Endothelial cell of umbilical vein (primary cell): ENCODE measurements around the gene ANP32D. TPM values are rescaled to one million over a fixed set of nuclear protein-coding genes. Genes with fewer than 3 reads are reported as not detected.
"Not testable (repeated sequence)": the region's sequence is repeated elsewhere in the genome, so short reads cannot be mapped to it uniquely, and the experiment has no call there.

Experiments used
- BruUV-seq: library from RNA; stranded (reverse); fragments of 400-500 nt; replicated peaks from 2 replicates; lab custom pipeline; 2021; lab: Mats Ljungman, UMichigan
- CTCF ChIA-PET: fragments of 300-600, 350-600 bp; sonication (Branson Sonifier 250); formaldehyde crosslinking; loops from one replicate; lab custom pipeline; 2021; ENCODE audit warnings: antibody characterized with exemption, inconsistent platforms; lab: Charles Lee
- POLR2A ChIA-PET: fragments of 300-600, 350-600 bp; sonication (Branson Sonifier 250); formaldehyde crosslinking; loops from one replicate; lab custom pipeline; 2021; ENCODE audit warnings: antibody characterized with exemption, inconsistent platforms; lab: Charles Lee
- DNase-seq: peaks from one replicate; pipeline ENCODE4 v3.0.0-alpha.2; 2011; ENCODE audit warnings: low read depth, low spot score
- FAIRE-seq: peaks from 2 replicates; lab custom pipeline; 2011; peaks lifted over from hg19 to GRCh38; lab: Jason Lieb, UNC
- H2AFZ ChIP-seq: 2 replicates; pipeline ENCODE4 v1.6.0; 2012; ENCODE audit warnings: low read depth, low read length, control low read depth, inconsistent platforms
- H3K27ac ChIP-seq: 2 replicates; pipeline ENCODE4 v1.5.1; 2011; ENCODE audit warnings: low read depth, mild to moderate bottlenecking, control low read depth, low read length, moderate library complexity; ENCODE audit not compliant: insufficient read depth
- H3K27me3 ChIP-seq, 2 experiments: 2 replicates each; pipeline versions ENCODE4 v1.6.0 to v1.6.1; 2011; ENCODE audit warnings: low read length in 2 of 2, mixed read lengths in 1 of 2; ENCODE audit not compliant: control insufficient read depth in 2 of 2, insufficient read depth in 2 of 2
- H3K36me3 ChIP-seq, 2 experiments: 2 replicates in 1 of 2; 3 replicates in 1 of 2; pipeline ENCODE4 v1.5.1; 2011; ENCODE audit warnings: low read length in 2 of 2, mild to moderate bottlenecking in 1 of 2, moderate library complexity in 1 of 2; ENCODE audit not compliant: control insufficient read depth in 2 of 2, insufficient read depth in 2 of 2; ENCODE audit errors: extremely low read depth in 1 of 2
- H3K4me1 ChIP-seq: 3 replicates; pipeline ENCODE4 v1.5.1; 2011; ENCODE audit warnings: mild to moderate bottlenecking, low read length; ENCODE audit not compliant: control insufficient read depth, insufficient read depth; ENCODE audit errors: extremely low read depth
- H3K4me2 ChIP-seq: 2 replicates; pipeline ENCODE4 v1.6.1; 2011; ENCODE audit warnings: low read length, control low read depth, mixed read lengths; ENCODE audit not compliant: insufficient read depth
- H3K4me3 ChIP-seq, 3 experiments: fragments of 200-600 bp in 1 of 3; sonication (generic), shearing (Covaris generic) in 1 of 3; replicated peaks in 1 of 3; 2 replicates each; pipeline ENCODE4 v1.5.1; 2011 to 2016; ENCODE audit warnings: control low read depth in 3 of 3, low read length in 3 of 3, mild to moderate bottlenecking in 2 of 3, inconsistent platforms in 1 of 3, low read depth in 1 of 3, moderate library complexity in 1 of 3; ENCODE audit not compliant: insufficient read depth in 1 of 3
- H3K79me2 ChIP-seq: 2 replicates; pipeline ENCODE4 v1.6.0; 2012; ENCODE audit warnings: low read length, inconsistent platforms; ENCODE audit not compliant: control insufficient read depth, insufficient read depth
- H3K9ac ChIP-seq: replicated peaks from 2 replicates; pipeline ENCODE3; 2011; ENCODE audit warnings: low read length, control low read depth; ENCODE audit not compliant: insufficient read depth; ENCODE audit errors: extremely low read depth
- H3K9me1 ChIP-seq: replicated peaks from 3 replicates; pipeline ENCODE4 v1.6.0; 2011; ENCODE audit warnings: mild to moderate bottlenecking, low read length; ENCODE audit not compliant: control insufficient read depth, insufficient read depth; ENCODE audit errors: extremely low read depth
- H3K9me3 ChIP-seq: replicated peaks from 2 replicates; pipeline ENCODE4 v1.5.1; 2012; ENCODE audit warnings: low read length, inconsistent platforms; ENCODE audit not compliant: control insufficient read depth, insufficient read depth
- H4K20me1 ChIP-seq: replicated peaks from 2 replicates; pipeline ENCODE3; 2011; ENCODE audit warnings: mild to moderate bottlenecking, low read length; ENCODE audit not compliant: control insufficient read depth, insufficient read depth; ENCODE audit errors: extremely low read depth
- CTCF ChIP-seq, 2 donors: IDR thresholded peaks; 1 replicate in 1 of 2; 2 replicates in 1 of 2; pipeline ENCODE4 v1.5.1; 2011; ENCODE audit warnings: low read length in 2 of 2, mild to moderate bottlenecking in 2 of 2, moderate library complexity in 2 of 2, control low read depth in 1 of 2, inconsistent platforms in 1 of 2, low read depth in 1 of 2; ENCODE audit not compliant: insufficient read depth in 1 of 2; ENCODE audit errors: extremely low read depth in 1 of 2
- EZH2 ChIP-seq: IDR thresholded peaks from 2 replicates; pipeline ENCODE4 v1.6.1; 2012; ENCODE audit warnings: borderline replicate concordance, low read depth, mild to moderate bottlenecking, moderate library complexity, low read length, inconsistent platforms; ENCODE audit not compliant: severe bottlenecking
- FOS ChIP-seq: IDR thresholded peaks from 2 replicates; pipeline ENCODE4 v1.6.1; 2011; ENCODE audit warnings: mild to moderate bottlenecking, low read length, moderate library complexity, borderline replicate concordance; ENCODE audit not compliant: insufficient read depth
- GATA2 ChIP-seq: IDR thresholded peaks from 2 replicates; pipeline ENCODE4 v1.7.0; 2011; ENCODE audit warnings: low read depth, mild to moderate bottlenecking, moderate library complexity, mixed read lengths, low read length; ENCODE audit not compliant: insufficient read length, insufficient read depth
- JUN ChIP-seq: IDR thresholded peaks from 2 replicates; pipeline ENCODE4 v1.6.1; 2011; ENCODE audit warnings: borderline replicate concordance, low read depth; ENCODE audit not compliant: insufficient read length, insufficient read depth
- MAX ChIP-seq: IDR thresholded peaks from 2 replicates; pipeline ENCODE4 v1.6.1; 2011; ENCODE audit not compliant: insufficient read depth, insufficient read length
- MYC ChIP-seq: IDR thresholded peaks from one replicate; pipeline ENCODE4 v1.6.1; 2011; ENCODE audit warnings: mild to moderate bottlenecking, low read depth, low read length
- POLR2A ChIP-seq: IDR thresholded peaks from 2 replicates; pipeline ENCODE4 v1.6.1; 2012; ENCODE audit warnings: low read depth, mild to moderate bottlenecking, control low read depth, low read length
- POLR2AphosphoS5 ChIP-seq: IDR thresholded peaks from 2 replicates; pipeline ENCODE4 v1.6.1; 2012; ENCODE audit warnings: low read depth, mild to moderate bottlenecking, control low read depth, low read length, moderate library complexity; ENCODE audit not compliant: insufficient read depth
- dilution Hi-C: fragments of 300-500 bp; cut with MboI; formaldehyde crosslinking; loops from one replicate; pipeline ENCODE4 v1.15.0; 2019; ENCODE audit warnings: low sequenced_read_pairs; ENCODE audit not compliant: extremely low pct_ligation_motif_present
- intact Hi-C: fragments of 100-400 bp; cut with micrococcal nuclease; formaldehyde crosslinking; loops from one replicate; pipeline ENCODE4 v1.10.0; 2022
- polyA plus RNA-seq, 4 experiments: library from polyadenylated mRNA; depleted of rRNA in 3 of 4; stranded (reverse) in 3 of 4; unstranded in 1 of 4; fragments of >200 nt; gene quantifications; 2 replicates each; pipeline versions ENCODE4 v1.2.1 to v1.2.3, GENCODE V29; 2011 to 2012; ENCODE audit warnings: missing spikeins in 1 of 4
- total RNA-seq: library from RNA; stranded (reverse); gene quantifications from 2 replicates; pipeline ENCODE4 v1.2.3, GENCODE V29; 2021

Gene ANP32D
- total and polyA plus RNA-seq, 2 donors (not counting 3 experiments of a cell fraction or from before 2014, with no cell fraction given) = not detected

- Histone ChIP-seq H3K9ac (no peak overlapping the region), H3K4me1 (no peaks in the 10 kb centered on the region), H3K4me3 (no peak overlapping the region), H3K79me2 (no peaks in the 10 kb centered on the region), H3K36me3 (no peaks in the 10 kb centered on the region), H3K27ac (no peak overlapping the region), H4K20me1 (no peaks in the 10 kb centered on the region), H3K9me3 (no peaks in the 10 kb centered on the region), H2AFZ (no peak overlapping the region), H3K4me2 (no peak overlapping the region), H3K9me1 (no peaks in the 10 kb centered on the region), H3K27me3 (no peaks in the 10 kb centered on the region)
- DNase-seq = no peak
- dilution Hi-C loops = no loop called here
- TF ChIP-seq POLR2AphosphoS5 = no peak
- no peak for TF ChIP-seq MYC
- TF ChIP-seq FOS = no peak
- no peak for TF ChIP-seq POLR2A
- TF ChIP-seq MAX = no peak
- TF ChIP-seq EZH2 = no peak
- TF ChIP-seq CTCF (IDR thresholded peaks at IDR 0.05; ENCODE audit: extremely low read depth in 1 of 2, insufficient read depth in 1 of 2, low read depth in 1 of 2, low read length in 2 of 2) = no peak
- no peak for TF ChIP-seq JUN
- TF ChIP-seq GATA2 = no peak
- intact Hi-C loops = no loop called here
- ChIA-PET POLR2A (no interaction called here), CTCF (no interaction called here)
- BruUV-seq = no TSS peak
- no peak for FAIRE-seq
Observed at GRCh38 chr12:48514728-48515127, 42.4 kb downstream of the ANP32D start.

GRCh38 chr12:48520381-48520780, 48.0 kb downstream of the ANP32D start:
- H3K27me3 ChIP-seq, intact Hi-C loops, H3K4me2 ChIP-seq, H4K20me1 ChIP-seq, H3K36me3 ChIP-seq, H3K4me3 ChIP-seq, H2AFZ ChIP-seq, H3K9me1 ChIP-seq, DNase-seq, POLR2A ChIA-PET, H3K79me2 ChIP-seq, dilution Hi-C loops, H3K27ac ChIP-seq, CTCF ChIA-PET, H3K4me1 ChIP-seq, H3K9me3 ChIP-seq, H3K9ac ChIP-seq, FAIRE-seq, BruUV-seq: not testable (repeated sequence)
